D341Med (cell line): ENCODE measurements around the gene EFHD2.
A peak's percentile ranks its signal among the peaks of the same experiment; 100 is the strongest.
"Not testable (repeated sequence)": the region's sequence is repeated elsewhere in the genome, so short reads cannot be mapped to it uniquely, and the experiment has no call there.

Experiments
- DNase-seq: peaks from one replicate; pipeline ENCODE4 v3.0.0; 2012; ENCODE audit warnings: low spot score

Gene EFHD2

DNA sequence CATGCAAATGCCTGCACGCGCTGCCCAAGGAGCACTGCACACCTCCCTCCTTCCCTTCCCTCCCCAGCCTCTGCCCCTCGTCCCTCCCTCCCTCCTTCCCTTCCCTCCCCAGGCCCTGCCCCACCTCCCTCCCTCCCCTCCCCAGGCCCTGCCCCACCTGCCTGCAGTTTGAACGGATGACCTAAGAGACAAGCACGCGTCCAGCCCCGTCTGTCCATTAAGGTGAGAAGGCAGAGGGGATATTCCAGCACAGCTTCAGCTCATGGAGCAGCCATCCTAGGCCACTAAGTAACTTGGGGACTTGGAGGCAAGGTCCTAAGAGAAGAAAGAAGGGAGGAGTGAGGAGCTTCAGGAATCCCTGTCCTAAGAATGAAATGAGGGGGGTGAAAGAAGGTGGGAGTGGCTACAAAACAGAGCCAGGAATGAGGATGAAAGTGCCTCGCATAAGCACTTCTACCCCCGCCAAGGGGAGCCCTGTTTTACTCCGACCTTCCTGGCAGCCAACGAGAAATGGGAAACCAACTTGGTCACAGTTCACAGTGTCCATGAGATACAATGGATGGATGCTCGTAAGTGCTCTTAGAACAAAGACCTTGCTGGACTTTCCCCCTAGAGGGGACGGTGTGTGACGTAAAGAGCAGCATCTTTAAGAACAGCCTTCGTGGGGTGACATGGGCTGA lies 21.3 kb upstream of the EFHD2 start:
- no peak for DNase-seq

GRCh38 chr1:15389828-15390227 lies 19.9 kb upstream of the EFHD2 start:
- DNase-seq, result not testable (repeated sequence)

- DNase-seq, result no peak
Observed at GRCh38 chr1:15390667-15391066, 19.0 kb upstream of the EFHD2 start.

- no peak for DNase-seq
Observed at GRCh38 chr1:15391366-15391765, 18.3 kb upstream of the EFHD2 start.

DNA sequence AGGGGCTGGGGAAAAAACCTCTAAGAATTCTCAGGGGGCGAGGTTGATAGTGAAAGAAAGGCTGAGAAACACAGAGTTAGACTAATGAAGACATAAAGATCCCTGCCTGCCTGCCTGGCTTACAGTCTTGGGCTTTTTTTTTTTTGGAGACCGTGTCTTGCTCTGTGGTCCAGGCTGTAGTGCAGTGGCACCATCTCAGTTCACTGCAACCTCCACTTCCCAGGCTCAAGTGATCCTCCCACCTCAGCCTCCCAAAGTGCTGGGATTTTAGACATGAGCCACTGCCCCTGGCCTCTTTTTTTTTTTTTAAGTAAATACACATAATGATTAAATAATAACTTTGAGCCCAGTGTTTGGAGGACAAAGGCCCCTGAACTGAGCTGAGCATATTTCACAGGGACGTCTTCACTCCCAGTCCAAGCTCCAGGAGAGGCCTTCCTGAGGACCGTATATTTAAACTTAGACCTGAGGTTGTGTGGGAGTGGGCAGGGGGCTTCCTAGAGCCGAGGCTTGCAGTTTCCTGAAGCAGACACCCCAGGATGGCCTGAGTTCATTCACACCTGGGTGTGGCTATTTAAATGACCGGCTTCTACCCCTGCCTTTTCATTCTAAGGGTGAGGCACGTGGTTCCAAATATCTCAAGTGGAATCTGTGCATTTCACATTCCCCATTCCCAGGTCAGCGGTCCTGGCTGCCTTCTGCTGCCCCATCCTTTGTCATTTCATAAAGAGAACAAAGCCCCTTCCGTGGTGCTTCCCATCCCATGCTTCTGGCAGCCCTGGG lies 16.0 kb upstream of the EFHD2 start:
- DNase-seq, result no peak

DNA sequence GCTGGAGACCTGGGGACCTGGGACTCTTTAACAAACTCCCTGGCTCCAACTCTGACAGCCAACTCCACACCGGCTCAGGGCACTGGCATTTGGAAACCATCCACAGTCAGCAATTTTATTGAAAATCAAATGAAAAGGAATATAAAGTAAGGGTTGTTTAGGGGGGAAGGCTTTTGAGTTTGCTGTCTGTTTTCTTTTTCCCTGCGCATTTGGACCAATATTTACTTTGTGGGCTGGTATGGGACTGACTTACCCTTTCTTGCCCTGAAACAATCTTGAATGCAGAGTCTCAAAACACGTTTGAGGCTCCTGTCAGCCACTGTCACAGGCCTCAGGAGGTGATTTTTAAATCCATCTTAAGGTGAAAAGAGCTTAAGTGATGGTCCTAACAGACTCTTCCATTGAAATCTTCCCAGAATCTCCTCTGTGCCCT lies 15.4 kb upstream of the EFHD2 start:
- DNase-seq, result no peak

- no peak for DNase-seq
Observed at GRCh38 chr1:15397236-15397635, 12.5 kb upstream of the EFHD2 start.

GRCh38 chr1:15399710-15400109 lies 10.0 kb upstream of the EFHD2 start:
- DNase-seq, result no peak

DNA sequence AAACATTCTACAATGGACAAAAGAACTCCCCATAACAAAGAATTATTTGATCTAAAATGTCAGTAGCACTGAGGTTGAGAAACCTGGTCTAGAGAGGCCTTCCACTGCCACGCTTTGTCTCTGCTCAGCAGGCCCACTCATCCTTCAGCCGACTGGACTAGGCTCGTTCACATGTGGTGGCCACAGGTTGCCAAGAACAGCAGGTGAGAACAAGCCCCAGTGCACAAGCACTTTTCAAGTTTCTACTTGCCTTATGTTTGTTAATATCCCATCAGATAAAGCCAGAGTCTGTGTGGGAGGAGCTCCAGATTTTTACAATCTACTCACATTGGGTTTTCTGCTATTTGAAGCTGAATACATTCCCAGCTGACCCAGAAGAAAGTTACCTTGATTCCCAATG lies 9.1 kb upstream of the EFHD2 start:
- no peak for DNase-seq

DNA sequence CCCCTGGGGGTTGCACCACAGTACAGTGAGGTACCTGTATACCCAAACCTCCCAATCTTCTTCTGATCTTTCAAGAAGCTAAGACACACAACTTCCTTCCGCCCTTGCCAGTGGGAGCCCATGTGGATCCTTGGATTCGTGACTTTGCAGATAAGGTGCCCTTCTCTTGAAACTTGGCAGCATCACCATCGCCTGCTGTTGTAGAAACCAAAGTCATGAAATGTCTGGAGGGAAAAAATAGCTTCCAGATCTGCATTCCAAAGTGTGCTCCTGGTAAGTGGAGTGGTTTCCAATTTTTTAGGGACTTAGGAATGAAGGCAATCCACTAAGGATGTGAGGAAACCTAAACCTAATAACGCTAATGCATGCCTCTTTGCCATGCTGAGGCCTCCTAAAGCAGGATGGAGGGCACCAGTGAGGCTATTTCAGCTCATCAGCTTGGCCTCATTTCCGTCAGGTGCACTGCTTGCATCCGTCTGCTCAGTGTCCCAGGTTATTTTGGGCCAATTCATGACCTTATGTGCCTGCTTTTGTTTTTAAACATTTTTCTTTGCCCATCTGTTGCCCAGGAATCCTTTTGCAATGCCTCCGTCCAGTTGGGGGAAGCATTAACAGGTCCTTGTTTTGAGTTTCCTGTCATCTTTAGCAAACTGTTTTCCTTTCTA lies 8.2 kb upstream of the EFHD2 start:
- DNase-seq, result no peak

- no peak for DNase-seq
Observed at GRCh38 chr1:15402809-15403450, 6.8 kb upstream of the EFHD2 start.

DNA sequence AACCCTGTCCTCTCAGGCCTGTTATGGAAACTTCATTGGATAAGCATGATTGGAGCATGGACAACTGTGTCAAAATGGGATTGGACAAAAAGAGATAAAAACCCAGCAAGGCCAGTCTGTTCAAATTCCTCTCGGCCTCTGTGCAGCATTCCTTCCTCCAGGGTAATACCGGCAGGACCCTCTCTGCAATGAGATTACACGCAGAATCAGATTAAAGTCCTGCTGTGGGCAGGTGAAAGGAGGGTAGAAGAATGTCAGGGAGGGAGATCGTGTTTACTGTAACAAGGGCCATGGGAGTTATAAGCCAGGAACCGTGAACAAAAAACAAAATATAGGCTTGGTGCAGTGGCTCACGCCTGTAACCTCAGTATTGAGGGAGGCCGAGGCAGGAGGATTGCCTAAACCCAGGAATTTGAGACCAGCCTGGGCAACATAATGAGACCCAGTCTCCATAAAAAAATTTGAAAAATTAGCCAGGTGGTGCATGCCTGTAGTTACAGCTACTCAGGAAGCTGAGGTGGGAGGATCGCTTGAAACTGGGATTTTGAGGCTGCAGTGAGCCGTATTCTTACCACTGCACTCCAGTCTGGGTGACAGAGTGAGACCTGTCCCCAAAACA lies 5.6 kb upstream of the EFHD2 start:
- DNase-seq, result no peak

- DNase-seq, result no peak
Observed at GRCh38 chr1:15405106-15405850, 4.4 kb upstream of the EFHD2 start.

- DNase-seq, result no peak
Observed at GRCh38 chr1:15406614-15407559, 2.8 kb upstream of the EFHD2 start.

DNA sequence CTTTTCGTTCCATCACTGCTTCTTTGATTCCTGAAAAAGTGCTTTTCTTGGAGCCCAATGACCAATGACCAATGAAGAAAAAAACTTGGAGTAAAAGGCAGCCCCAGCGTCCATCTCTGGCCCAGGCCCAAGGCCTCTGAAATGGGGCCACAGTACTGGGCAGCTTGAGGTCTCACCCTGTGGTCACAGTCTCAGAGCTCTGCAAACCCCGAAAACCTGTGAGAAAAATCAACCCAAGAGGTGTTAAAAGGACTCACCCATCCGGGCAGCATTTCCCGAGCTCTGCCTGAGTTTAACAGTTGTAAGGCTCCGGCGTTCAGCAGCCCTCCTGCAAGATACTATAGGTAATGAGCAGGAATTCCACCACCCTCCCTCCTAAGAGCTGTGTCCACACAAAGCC lies 2.1 kb upstream of the EFHD2 start:
- DNase-seq, result no peak

- no peak for DNase-seq
Observed at GRCh38 chr1:15408890-15409387, 749 bp upstream of the EFHD2 start.

DNA sequence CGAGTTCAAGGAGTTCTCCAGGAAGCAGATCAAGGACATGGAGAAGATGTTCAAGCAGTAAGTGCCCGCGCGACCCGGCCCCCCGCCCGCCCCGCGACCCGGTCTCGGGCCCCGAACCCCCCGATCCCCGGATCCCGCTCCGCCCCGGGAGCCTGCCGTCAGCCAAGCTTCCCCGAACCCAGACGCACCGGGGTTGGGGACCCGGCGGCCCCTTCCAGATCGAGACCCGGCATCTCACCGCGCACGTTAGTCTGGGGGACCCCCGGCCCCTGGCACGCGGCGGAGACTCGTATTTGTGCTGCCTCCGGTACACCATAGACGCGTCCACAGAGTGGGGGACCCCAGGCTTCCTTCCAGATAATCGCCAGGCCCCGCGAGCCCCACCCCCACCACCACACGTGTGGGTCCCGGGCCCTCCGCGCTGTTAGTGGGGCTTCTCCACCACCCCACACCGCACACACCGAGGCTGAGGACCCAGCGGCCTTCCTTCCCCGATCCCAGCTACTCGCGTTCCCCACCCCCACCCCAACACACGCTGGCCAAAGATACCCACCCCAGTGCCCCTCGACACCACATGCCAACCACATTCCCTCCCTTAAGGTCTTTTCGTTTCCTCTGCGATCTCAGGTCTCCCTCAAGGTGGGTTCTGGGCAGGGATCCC lies 665 bp downstream of the EFHD2 start:
- peak; percentile 44 for DNase-seq

GRCh38 chr1:15410884-15411245 lies 1.2 kb downstream of the EFHD2 start:
- no peak for DNase-seq

DNA sequence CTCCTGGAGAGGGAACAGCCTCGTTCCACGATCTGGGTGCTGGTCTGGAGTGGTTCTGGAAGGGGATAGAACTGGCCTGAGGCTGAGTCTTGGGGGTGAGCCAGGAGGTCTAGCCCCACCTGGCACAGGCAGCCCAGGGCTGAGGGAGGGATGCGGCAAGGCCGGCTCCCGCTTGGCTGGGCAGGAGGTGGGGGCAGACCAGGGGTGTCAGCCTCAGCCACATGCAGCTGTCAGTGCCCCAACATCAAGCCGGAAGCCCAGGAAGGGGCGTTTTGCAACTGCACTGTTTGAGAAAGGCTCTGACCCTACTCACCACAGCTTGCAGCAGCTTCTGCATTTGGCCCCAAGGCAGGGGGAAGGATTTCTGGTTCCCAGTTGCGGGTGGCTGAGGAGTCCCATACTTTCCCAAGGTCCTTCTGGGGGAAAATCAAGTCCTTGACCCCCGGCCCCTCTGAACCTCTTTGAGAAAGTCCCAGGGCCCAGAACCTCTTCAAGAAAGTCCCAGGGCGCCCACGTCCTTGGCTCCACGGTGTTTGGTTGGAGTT lies 2.0 kb downstream of the EFHD2 start:
- no peak for DNase-seq
